ENCODE data around the gene PHLDA1. TPM values are rescaled to one million over a fixed set of nuclear protein-coding genes. Genes with fewer than 3 reads are reported as not detected.
A peak's percentile ranks its signal among the peaks of the same experiment; 100 is the strongest.

The PHLDA1 gene
- total and polyA plus RNA-seq, 2 of the 13 experiments (the other 11 are each of a cell fraction or from before 2014, with no cell fraction given): 33.8 to 41.0 TPM

GRCh38 chr12:75977952-75978671, 53.5 kb downstream of the PHLDA1 start (continued):
- TF ChIP-seq, protein P1, sequence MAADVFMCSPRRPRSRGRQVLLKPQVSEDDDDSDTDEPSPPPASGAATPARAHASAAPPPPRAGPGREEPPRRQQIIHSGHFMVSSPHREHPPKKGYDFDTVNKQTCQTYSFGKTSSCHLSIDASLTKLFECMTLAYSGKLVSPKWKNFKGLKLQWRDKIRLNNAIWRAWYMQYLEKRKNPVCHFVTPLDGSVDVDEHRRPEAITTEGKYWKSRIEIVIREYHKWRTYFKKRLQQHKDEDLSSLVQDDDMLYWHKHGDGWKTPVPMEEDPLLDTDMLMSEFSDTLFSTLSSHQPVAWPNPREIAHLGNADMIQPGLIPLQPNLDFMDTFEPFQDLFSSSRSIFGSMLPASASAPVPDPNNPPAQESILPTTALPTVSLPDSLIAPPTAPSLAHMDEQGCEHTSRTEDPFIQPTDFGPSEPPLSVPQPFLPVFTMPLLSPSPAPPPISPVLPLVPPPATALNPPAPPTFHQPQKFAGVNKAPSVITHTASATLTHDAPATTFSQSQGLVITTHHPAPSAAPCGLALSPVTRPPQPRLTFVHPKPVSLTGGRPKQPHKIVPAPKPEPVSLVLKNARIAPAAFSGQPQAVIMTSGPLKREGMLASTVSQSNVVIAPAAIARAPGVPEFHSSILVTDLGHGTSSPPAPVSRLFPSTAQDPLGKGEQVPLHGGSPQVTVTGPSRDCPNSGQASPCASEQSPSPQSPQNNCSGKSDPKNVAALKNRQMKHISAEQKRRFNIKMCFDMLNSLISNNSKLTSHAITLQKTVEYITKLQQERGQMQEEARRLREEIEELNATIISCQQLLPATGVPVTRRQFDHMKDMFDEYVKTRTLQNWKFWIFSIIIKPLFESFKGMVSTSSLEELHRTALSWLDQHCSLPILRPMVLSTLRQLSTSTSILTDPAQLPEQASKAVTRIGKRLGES (CRISPR knock-in tag; IDR thresholded peaks at IDR 0.05; ENCODE audit: borderline replicate concordance): no peak
- TF ChIP-seq MED1 (CRISPR knock-in tag; IDR thresholded peaks at IDR 0.05) (peak; percentile 99), MED13 (CRISPR knock-in tag; IDR thresholded peaks at IDR 0.05) (peak; percentile 94), ZNF224 (CRISPR knock-in tag; IDR thresholded peaks at IDR 0.05) (no peak), ZFAT (CRISPR knock-in tag; conservative IDR thresholded peaks at IDR 0.05) (no peak), SAP130 (CRISPR knock-in tag; IDR thresholded peaks at IDR 0.05; ENCODE audit: low read depth) (peak; percentile 93), ZBTB42 (CRISPR knock-in tag; IDR thresholded peaks at IDR 0.05) (no peak), ZBED4 (CRISPR knock-in tag; IDR thresholded peaks at IDR 0.05; ENCODE audit: borderline replicate concordance) (peak; percentile 51; the same call in 1 of the 2 replicates), SIX4 (CRISPR knock-in tag; IDR thresholded peaks at IDR 0.05) (peak; percentile 65), CHCHD3 (CRISPR knock-in tag; IDR thresholded peaks at IDR 0.05) (no peak), PHB2 (IDR thresholded peaks at IDR 0.05; ENCODE audit: partially characterized antibody) (no peak), TCF12 (IDR thresholded peaks at IDR 0.05) (no peak), TCF12 (CRISPR knock-in tag; IDR thresholded peaks at IDR 0.05) (no peak; the same call in 1 of the 2 replicates), GTF2F1 (IDR thresholded peaks at IDR 0.05; ENCODE audit: low read length) (no peak), AHDC1 (CRISPR knock-in tag; IDR thresholded peaks at IDR 0.05; ENCODE audit: borderline replicate concordance) (peak; percentile 96)
- TF ChIP-seq, protein P2, sequence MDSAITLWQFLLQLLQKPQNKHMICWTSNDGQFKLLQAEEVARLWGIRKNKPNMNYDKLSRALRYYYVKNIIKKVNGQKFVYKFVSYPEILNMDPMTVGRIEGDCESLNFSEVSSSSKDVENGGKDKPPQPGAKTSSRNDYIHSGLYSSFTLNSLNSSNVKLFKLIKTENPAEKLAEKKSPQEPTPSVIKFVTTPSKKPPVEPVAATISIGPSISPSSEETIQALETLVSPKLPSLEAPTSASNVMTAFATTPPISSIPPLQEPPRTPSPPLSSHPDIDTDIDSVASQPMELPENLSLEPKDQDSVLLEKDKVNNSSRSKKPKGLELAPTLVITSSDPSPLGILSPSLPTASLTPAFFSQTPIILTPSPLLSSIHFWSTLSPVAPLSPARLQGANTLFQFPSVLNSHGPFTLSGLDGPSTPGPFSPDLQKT (CRISPR knock-in tag; IDR thresholded peaks at IDR 0.05; ENCODE audit: borderline replicate concordance): no peak
